GM13976 (cell line): ENCODE measurements around the gene SPTLC1.

Experiments
- DNase-seq: peaks from one replicate; pipeline ENCODE4 v3.0.0; 2012; ENCODE audit warnings: low spot score
- CTCF ChIP-seq: IDR thresholded peaks from 2 replicates; pipeline ENCODE4 v1.5.1; 2012; ENCODE audit warnings: borderline replicate concordance, mild to moderate bottlenecking; ENCODE audit not compliant: insufficient read depth; ENCODE audit errors: extremely low read depth, missing control alignments, control extremely low read depth
- in situ Hi-C: fragments of 300-500 bp; cut with MboI; formaldehyde crosslinking; loops from one replicate; pipeline ENCODE4 v1.12.0; 2022; ENCODE audit warnings: low sequenced_read_pairs, mixed read lengths, inconsistent platforms; ENCODE audit not compliant: unreplicated experiment

The SPTLC1 gene

GRCh38 chr9:92043002-92043401, 72.2 kb downstream of the SPTLC1 start:
- TF ChIP-seq CTCF = no peak
- in situ Hi-C loops = no loop called here
- no peak for DNase-seq

GRCh38 chr9:92042260-92042659, 73.0 kb downstream of the SPTLC1 start:
- DNase-seq = no peak
- in situ Hi-C loops = no loop called here
- no peak for TF ChIP-seq CTCF

GRCh38 chr9:92036756-92037155, 78.5 kb downstream of the SPTLC1 start:
- in situ Hi-C loops = no loop called here
- TF ChIP-seq CTCF = no peak

GRCh38 chr9:92036411-92036746, 78.8 kb downstream of the SPTLC1 start:
- TF ChIP-seq CTCF = no peak
- in situ Hi-C loops = no loop called here
- DNase-seq = no peak

More at GRCh38 chr9:92036756-92037155, 78.5 kb downstream of the SPTLC1 start:
- DNase-seq = no peak

GRCh38 chr9:92035687-92036410, 79.4 kb downstream of the SPTLC1 start:
- in situ Hi-C loops = no loop called here
- DNase-seq = no peak
- TF ChIP-seq CTCF = no peak

- in situ Hi-C loops = no loop called here
- no peak for DNase-seq
- no peak for TF ChIP-seq CTCF
Observed at GRCh38 chr9:92035146-92035545, 80.1 kb downstream of the SPTLC1 start.
